MM.1S (cell line): ENCODE data around the gene DZANK1.

ENCODE experiments used
- CTCF ChIP-seq: fragments of 300-600 bp; sonication (generic); IDR thresholded peaks from 2 replicates; pipeline ENCODE4 v1.5.1; 2016; ENCODE audit warnings: antibody characterized with exemption, low read length, mixed read lengths
- EZH2 ChIP-seq: fragments of 300-600 bp; sonication (generic); optimal IDR thresholded peaks from 2 replicates; pipeline ENCODE3; 2017; ENCODE audit warnings: low read depth, mild to moderate bottlenecking, antibody characterized with exemption, low read length, mixed read lengths
- EZH2phosphoT487 ChIP-seq: fragments of 300-600 bp; sonication (generic); IDR thresholded peaks from 2 replicates; pipeline ENCODE4 v1.6.1; 2018; ENCODE audit warnings: antibody characterized with exemption, low read length

DNA sequence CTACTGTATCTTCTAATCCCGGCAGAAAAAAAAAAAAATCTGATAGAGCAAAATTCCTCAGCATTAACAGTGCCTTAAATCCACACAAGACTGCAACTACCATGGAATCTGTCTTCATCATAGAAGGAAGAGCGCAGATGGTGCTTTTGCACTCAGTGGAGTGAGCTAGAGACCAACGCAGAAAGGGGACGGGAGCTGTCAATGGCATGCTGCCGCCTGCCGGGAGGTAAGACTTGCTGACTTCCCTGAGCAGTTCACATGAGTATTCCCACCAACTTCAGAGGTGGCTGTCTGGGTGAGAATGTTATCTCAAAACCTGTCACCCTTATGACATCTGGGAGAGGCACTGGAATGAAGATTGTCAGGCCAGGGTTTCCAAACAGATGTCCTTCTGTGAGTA lies 35.6 kb downstream of the DZANK1 start:
- TF ChIP-seq CTCF (no peak), EZH2 (no peak), EZH2phosphoT487 (no peak)
